ENCODE results near the gene POC1A. TPM values are rescaled to one million over a fixed set of nuclear protein-coding genes. Genes with fewer than 3 reads are reported as not detected.

POC1A gene
- total and polyA plus RNA-seq, 2 of the 4 experiments (the other 2 are of a cell fraction) = 10.6 to 11.5 TPM

- TF ChIP-seq NFE2L2 (IDR thresholded peaks at IDR 0.05; ENCODE audit: low read depth, low read length) = no peak
Observed at GRCh38 chr3:52154135-52155094, at the start of gene POC1A (continued).

GRCh38 chr3:52203701-52204100 is 49.5 kb upstream of the POC1A start:
- Histone ChIP-seq H3K4me2 (ENCODE audit: low read depth, low read length) (no peak overlapping the region), H3K36me3 (ENCODE audit: control insufficient read depth, insufficient read depth, low read length) (peaks cover 63% of the 10 kb centered on the region), H2AFZ (replicated peaks; ENCODE audit: low read length, poor library complexity) (no peak overlapping the region), H2BK15ac (ENCODE audit: low read depth, low read length) (no peak overlapping the region), H3K4me3 (ENCODE audit: insufficient read depth, low read depth, low read length) (no peak overlapping the region), H4K91ac (ENCODE audit: insufficient read depth, low read depth, low read length) (no peak overlapping the region), H3K27ac (ENCODE audit: insufficient read depth, low read length) (no peak overlapping the region), H3K23ac (ENCODE audit: low read depth, low read length) (no peak overlapping the region), H4K20me1 (ENCODE audit: insufficient read depth, low read length) (peaks cover 7% of the 10 kb centered on the region), H4K5ac (ENCODE audit: low read depth, low read length) (no peak overlapping the region), H2BK5ac (ENCODE audit: low read depth, low read length, poor library complexity, severe bottlenecking) (no peak overlapping the region), H3K9ac (ENCODE audit: low read depth, low read length) (no peak overlapping the region), H3K4ac (ENCODE audit: low read depth, low read length) (no peak overlapping the region), H2BK120ac (ENCODE audit: low read depth, low read length) (no peak overlapping the region), H4K8ac (ENCODE audit: low read depth in 2 of 2, low read length in 2 of 2) (no peak overlapping the region), H3K18ac (ENCODE audit: low read depth, low read length) (no peak overlapping the region), H3K56ac (ENCODE audit: extremely low read depth, insufficient read depth, low read length) (no peak overlapping the region), H3K27me3 (ENCODE audit: control insufficient read depth, insufficient read depth, low read length) (no peaks in the 10 kb centered on the region), H2BK20ac (ENCODE audit: low read depth, low read length) (no peak overlapping the region), H3K9me3 (ENCODE audit: control insufficient read depth, insufficient read depth, low read length) (no peaks in the 10 kb centered on the region), H3K4me1 (ENCODE audit: control insufficient read depth, insufficient read depth, low read length) (peaks cover 7% of the 10 kb centered on the region), H3K79me1 (ENCODE audit: low read depth in 1 of 2, low read length in 2 of 2) (peaks cover 30 to 58% of the 10 kb centered on the region in 2 experiments), H3K14ac (replicated peaks; ENCODE audit: low read depth, low read length) (no peak overlapping the region), H3K9me1 (ENCODE audit: insufficient read depth, low read length) (peaks cover 15% of the 10 kb centered on the region), H2AK5ac (ENCODE audit: low read depth, low read length) (no peak overlapping the region), H2AK9ac (replicated peaks; ENCODE audit: low read depth, low read length, poor library complexity) (no peak overlapping the region)
- POLR2A ChIA-PET (ENCODE audit: unreplicated experiment) = interaction anchor here (0.6 kb wide), 1 partner anchor 83 kb away, joined by 3 read pairs; no protein-coding TSS in a partner anchor
- CTCF ChIA-PET = no interaction called here
- intact Hi-C loops (cut with micrococcal nuclease) = no loop called here
- DNase-seq (no peak), ATAC-seq (ENCODE audit: low read depth) (no peak)
- in situ Hi-C loops (cut with MboI; ENCODE audit: low sequenced_read_pairs) = no loop called here
- BruUV-seq (replicated peaks) = no TSS peak
- WGBS, 2 experiments (ENCODE audit: extremely low coverage in 2 of 2, insufficient read length in 1 of 2) = no CpG with 5 or more reads among the region's 1 CpG
- dilution Hi-C loops (cut with HindIII; ENCODE audit: low sequenced_read_pairs, unreplicated experiment) = no loop called here
- no peak for TF ChIP-seq RFX5 (IDR thresholded peaks at IDR 0.05; ENCODE audit: low read depth, low read length)
- TF ChIP-seq CTCF (conservative IDR thresholded peaks at IDR 0.05; ENCODE audit: low read depth, low read length) = no peak
- TF ChIP-seq FOS (IDR thresholded peaks at IDR 0.05; ENCODE audit: low read depth, low read length) = no peak
- no peak for TF ChIP-seq CHD1 (IDR thresholded peaks at IDR 0.05; ENCODE audit: low read depth, low read length)
- TF ChIP-seq MXI1 (IDR thresholded peaks at IDR 0.05; ENCODE audit: borderline replicate concordance, low read depth, low read length) = no peak
- TF ChIP-seq CEBPB (IDR thresholded peaks at IDR 0.05; ENCODE audit: low read depth, low read length) = no peak
- no peak for TF ChIP-seq RAD21 (IDR thresholded peaks at IDR 0.05; ENCODE audit: low read length)
- no peak for TF ChIP-seq RCOR1 (IDR thresholded peaks at IDR 0.05; ENCODE audit: insufficient replicate concordance, low read length)
- no peak for TF ChIP-seq NFE2L2 (IDR thresholded peaks at IDR 0.05; ENCODE audit: low read depth, low read length)
- no peak for TF ChIP-seq MAFK (IDR thresholded peaks at IDR 0.05; ENCODE audit: low read depth, low read length)
- no peak for TF ChIP-seq ELK1 (IDR thresholded peaks at IDR 0.05; ENCODE audit: borderline replicate concordance, low read depth, low read length)
- TF ChIP-seq SMC3 (IDR thresholded peaks at IDR 0.05; ENCODE audit: low read depth, low read length) = no peak
- no peak for TF ChIP-seq BHLHE40 (IDR thresholded peaks at IDR 0.05; ENCODE audit: low read depth, low read length)

Measured in IMR-90 (cell line).